NCI-H2196 (cell line): Measurements from ENCODE around the gene CEBPZ.
"Not testable (repeated sequence)": the region's sequence is repeated elsewhere in the genome, so short reads cannot be mapped to it uniquely, and the experiment has no call there.

Experiments
- DNase-seq: peaks from one replicate; lab custom pipeline; 2025; ENCODE audit not compliant: unreplicated experiment; lab: John Stamatoyannopoulos, UW

The CEBPZ gene

DNA sequence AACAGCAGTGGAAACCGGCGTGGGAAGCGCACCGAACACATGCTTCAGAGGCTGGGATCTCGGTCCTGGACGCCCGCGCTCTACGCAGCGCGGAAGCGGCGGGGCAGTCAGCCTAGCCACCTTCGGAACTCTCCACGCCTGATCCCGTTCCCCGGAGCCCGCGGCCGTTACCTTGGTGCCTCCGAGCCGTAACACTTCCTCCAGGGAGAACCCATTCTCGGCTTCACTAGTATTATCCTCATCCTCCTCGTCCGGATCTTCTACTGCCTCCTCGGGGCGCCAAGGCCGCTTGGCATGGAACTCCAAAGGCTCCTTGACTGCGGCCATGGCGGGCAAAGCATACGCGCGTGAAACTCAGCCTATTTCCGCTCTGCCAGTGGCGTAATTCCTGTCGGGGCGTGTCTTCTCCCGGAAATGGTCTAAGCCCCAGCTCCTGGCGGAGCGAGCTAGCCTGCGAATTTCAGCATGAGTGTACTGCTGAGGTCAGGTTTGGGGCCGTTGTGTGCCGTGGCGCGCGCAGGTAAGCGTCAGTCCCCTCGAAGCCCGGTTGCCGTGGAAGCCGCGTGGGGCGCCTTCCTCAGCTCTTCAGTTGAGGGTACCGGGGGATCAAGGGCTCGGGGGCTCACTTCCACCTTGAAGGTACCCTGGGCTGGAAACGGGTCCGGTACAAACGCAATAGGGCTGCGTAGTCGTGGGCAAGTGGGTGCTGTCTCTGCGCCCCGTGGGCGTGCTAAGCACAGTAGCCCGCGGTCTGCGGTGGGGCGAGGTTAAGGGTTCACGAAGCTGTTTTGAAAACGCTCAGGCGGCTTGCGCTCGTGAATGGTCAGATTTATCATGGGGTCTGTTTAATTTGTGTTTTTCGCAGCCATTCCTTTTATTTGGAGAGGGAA is at the start of gene CEBPZ, which contains the start of gene NDUFAF7:
Gene CEBPZ (minus strand): TSS at position 356 of the 890 bp plus-strand sequence. CDS start 29 bp downstream, at position 327.
Gene NDUFAF7 (plus strand): TSS at position 418 of the 890 bp plus-strand sequence. CDS start 48 bp downstream, at position 466.
- DNase-seq: peak; percentile 91

DNA sequence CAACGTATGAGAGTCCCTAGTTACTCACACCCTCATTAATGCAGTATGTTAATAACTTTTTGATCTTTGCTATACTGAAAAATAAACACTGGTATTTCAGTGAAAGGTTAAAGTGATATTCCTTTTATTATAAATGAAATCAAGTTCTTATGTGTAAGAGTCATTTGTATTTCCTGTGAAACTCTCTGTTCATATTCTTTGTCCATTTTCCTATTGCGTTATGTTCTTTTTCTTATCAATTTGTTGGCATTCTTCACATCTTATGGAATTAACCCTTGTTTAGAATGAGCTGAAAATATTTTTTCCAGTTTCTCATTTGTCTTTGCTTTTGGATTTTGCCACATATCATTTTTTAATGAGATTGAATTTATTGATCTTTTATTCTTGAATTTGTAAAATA is 44.9 kb upstream of the CEBPZ start:
- no peak for DNase-seq

DNA sequence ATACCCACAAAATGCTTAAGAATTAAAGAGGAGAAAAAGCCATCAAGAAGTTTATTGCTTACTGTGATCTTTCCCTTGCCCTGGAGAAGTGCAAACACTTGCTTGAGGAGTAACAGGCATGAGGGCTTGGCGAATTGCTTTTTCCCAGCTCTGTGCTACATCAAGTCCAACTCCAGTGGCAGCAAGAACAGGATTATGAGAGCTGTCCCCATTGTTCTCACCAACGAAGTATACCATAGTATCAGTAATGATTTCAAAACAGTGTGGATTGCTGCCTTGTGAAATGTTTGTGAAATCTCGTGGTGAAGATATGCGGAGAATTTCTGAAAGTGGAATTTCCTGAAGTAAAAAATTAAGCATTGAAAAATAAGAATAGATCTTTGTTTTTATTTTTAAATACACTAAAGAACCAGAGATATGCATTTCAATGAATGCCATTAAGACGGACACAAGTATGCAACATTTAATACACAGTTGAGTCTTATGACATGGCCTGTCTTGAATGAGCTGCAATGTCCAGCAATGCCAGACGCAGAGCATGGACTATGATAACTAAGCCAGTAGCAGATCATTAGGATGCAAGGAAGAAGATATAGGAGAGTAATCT is 43.1 kb upstream of the CEBPZ start:
- DNase-seq: no peak

GRCh38 chr2:37271376-37272067 is 40.1 kb upstream of the CEBPZ start:
- DNase-seq: no peak

- no peak for DNase-seq
Observed at GRCh38 chr2:37268111-37268510, 36.7 kb upstream of the CEBPZ start.

DNA sequence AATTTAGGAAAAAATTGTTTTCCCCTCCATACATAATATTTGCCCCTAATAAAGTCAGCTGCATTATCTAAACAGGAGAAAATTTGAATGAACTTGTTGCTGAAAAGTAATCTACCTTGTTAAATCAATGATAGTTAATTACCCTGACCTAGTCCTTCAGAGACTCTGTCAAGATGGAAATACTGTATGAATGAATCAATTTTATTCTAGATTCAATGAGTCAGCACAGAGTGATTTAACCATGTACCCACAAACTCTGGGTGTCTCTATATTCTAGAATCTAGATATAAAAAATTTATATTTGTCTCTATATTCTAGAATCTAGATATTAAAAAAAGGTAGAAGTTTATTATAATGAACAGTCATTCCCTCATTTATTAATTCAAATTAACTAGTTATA is 36.3 kb upstream of the CEBPZ start:
- no peak for DNase-seq

DNA sequence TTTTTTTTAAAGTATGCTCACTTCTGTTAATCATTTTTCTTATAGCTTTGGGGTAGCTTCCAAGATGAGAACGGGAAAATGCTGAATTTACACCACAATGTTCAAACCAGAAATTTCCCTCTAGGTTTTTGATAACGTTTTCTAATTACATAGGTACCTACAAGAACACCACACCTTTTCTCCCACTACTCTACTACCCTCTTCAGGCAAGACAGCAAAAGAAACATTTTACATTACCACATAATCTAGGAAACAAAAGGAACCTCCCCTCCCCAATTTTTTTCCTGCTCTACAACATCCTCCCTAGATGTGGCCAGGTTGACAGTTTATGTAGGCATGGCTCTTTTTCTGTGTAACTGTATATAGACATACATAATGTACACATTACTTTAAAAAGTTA is 32.4 kb upstream of the CEBPZ start:
- DNase-seq: no peak

- DNase-seq: no peak
Observed at GRCh38 chr2:37262522-37262921, 31.1 kb upstream of the CEBPZ start.

DNA sequence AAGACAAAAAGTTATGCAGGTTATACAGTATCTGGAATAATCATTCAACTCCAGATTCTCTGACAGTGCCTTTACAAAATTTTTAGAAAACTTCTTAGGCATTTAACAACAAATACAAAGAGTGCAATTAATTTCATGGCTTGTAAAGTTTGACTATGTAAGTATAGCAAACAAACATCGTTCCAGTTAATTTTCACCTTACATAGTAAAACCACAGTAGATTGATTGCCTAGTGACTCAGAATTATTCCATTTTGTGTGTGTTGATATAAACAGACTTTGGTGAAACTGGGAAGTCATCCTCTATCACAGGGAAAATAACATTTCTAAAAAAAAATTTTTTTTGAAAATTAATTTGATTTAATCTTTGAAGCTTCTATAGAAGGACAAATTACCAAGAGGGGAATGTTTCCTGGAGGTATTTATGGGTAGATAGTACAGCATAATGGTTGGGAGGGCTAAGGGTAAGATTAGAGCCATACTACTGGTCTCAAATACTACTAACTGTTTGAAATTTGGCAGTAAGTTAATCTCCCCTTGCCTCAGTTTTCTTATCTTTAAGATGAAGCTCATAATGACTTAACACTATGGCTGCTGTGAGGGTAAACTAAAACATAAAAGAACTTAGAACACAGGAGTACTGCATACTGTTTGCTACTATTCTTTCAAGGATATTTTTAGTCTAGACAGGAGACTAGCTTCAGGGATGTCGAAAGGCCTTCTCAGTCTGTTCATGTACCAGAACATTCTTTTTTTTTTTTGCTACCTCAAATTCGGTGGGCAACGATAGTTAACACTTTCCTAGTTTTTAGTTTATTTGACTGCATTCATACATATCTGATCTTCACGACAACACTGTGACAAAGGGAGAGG is 19.7 kb upstream of the CEBPZ start:
- DNase-seq: no peak

DNA sequence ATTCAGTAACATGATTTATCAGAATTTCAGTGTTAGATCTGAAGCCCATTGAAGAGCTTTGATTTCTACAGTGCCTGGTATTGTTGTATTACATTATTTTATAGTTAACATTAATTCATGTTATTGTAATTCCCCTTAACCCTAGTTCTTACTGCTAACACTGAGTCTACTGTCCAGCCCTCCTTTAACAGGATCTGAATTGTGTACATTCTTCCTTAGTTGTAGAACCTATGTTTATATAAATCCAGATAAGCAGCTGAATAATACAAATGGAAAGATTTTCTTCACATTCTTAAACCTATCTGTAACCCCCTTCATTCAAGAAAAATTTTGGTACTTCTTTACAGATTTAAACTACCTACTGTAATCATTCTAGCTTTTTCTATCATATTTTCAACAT is 14.8 kb upstream of the CEBPZ start:
- no peak for DNase-seq

DNA sequence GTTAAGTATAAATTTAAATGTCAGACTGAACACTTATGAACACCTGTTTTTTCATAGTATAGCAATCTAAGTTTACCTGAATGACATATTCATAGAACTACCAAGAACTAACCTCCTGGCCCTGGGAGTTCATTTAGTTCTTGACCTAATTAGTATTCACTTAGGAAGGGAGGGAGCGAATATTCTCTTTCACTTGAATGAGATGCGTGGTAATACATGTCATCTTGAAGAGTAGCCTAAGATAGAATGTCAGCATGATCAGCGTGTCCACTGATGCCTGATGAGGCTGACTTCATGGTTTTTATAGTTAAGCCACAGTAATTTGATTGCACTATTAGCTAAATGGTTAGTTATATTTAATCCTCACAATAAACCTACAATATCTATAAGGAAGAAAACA is 13.4 kb upstream of the CEBPZ start:
- DNase-seq: no peak

DNA sequence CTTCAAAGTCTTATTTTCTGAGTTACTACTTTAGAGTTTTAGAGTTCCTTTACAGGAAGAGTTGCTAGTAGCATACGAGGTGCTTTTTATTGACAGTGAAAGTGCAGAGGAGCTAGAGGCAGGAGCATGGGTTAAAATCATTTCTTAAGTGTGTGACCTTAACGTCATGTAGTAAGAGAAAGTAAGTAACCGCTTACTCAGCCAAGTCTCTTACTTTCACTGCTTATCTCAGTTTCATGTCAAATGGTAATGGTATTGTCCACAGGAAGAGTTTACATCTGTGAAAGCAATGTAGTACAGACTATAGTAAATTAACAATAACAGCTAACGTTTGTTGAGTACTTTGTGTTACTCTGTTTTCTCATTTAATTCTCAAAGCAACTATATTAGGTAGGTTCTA is 12.6 kb upstream of the CEBPZ start:
- DNase-seq: no peak

DNA sequence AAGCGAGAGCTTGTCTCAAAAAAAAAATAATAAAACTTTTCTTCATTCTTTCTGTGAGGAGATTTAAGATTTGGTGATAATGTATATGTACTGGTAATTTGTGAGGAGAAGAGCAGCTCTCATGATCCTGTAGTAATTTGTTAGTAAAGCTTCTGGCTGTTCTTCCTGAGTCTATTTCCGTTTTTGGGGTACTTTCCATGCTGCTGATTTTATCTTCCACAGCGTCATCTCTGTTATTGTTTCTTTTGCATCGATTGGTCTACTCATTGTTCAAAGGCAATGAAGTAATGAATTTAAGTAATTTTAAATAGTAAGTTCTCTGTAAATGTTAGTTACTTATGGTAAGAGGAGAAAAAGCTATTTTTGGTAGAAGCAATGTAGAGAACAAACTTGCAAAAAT is 12.0 kb upstream of the CEBPZ start:
- no peak for DNase-seq

- no peak for DNase-seq
Observed at GRCh38 chr2:37232131-37232933, 936 bp upstream of the CEBPZ start.

DNA sequence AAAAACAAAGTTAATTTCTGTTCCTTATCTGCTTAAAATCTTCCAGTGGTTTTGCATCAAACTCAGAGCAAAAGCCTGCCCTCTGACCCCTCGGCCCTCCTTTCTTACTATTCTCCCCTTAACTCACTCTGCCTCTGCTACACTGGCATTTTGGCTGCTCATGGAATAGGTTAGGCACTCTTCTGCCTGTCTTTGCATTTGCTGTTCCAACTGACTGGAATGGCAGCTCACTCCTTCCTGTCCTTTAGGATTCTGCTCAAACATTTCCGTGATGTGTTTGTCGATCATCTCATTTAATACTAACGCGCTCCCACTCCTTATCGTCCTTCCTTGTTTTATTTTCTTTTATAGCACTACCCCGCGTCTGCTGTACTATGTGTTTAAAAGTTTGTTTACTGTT is 815 bp downstream of the CEBPZ start:
- DNase-seq: no peak

GRCh38 chr2:37228788-37229187 is 2.6 kb downstream of the CEBPZ start:
- no peak for DNase-seq

GRCh38 chr2:37226863-37227262 is 4.5 kb downstream of the CEBPZ start:
- DNase-seq: no peak

GRCh38 chr2:37225129-37225528 is 6.3 kb downstream of the CEBPZ start:
- DNase-seq: not testable (repeated sequence)

- DNase-seq: no peak
Observed at GRCh38 chr2:37224063-37224462, 7.3 kb downstream of the CEBPZ start.

DNA sequence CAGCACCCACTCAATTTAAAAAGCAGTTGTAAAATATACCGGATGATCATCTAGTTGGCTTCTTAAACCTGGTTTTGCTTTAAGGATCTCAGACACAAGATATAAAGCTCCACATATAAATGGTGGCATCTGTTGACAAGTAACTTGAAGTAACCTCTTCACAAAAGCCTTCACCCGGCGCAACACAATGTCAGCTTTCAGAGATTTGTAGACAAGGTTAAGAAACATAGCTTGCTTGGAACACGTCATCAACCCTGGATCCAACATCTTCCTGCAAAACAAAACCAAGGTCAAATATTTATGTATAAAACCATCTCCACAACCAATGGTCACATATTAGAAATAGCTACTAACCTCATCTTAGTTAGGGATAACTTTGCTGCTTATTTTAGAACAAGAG is 8.3 kb downstream of the CEBPZ start:
- DNase-seq: no peak
